Mesendoderm (in vitro differentiated cells): Measurements from ENCODE around the gene RHOJ. TPM values are rescaled to one million over a fixed set of nuclear protein-coding genes. Genes with fewer than 3 reads are reported as not detected.

ENCODE experiments used
- DNase-seq: peaks from one replicate; pipeline ENCODE4 v3.0.0; 2013
- H2AK5ac ChIP-seq: 2 replicates; pipeline ENCODE4 v1.6.1; 2013; ENCODE audit warnings: low read length, inconsistent platforms
- H2BK120ac ChIP-seq: 2 replicates; pipeline ENCODE4 v1.6.1; 2013; ENCODE audit warnings: low read depth, mild to moderate bottlenecking, low read length, moderate library complexity, mixed read lengths
- H2BK15ac ChIP-seq: replicated peaks from 2 replicates; pipeline ENCODE4 v1.6.1; 2013; ENCODE audit warnings: low read depth, mild to moderate bottlenecking, moderate library complexity
- H2BK5ac ChIP-seq: 2 replicates; pipeline ENCODE4 v1.6.1; 2013; ENCODE audit warnings: low read length, inconsistent platforms
- H3K18ac ChIP-seq: 2 replicates; pipeline ENCODE4 v1.6.1; 2013; ENCODE audit warnings: mild to moderate bottlenecking, low read length, mixed read lengths
- H3K23ac ChIP-seq: one replicate; pipeline ENCODE4 v1.6.1; 2013; ENCODE audit warnings: low read length
- H3K27ac ChIP-seq: 2 replicates; pipeline ENCODE4 v1.5.1; 2013; ENCODE audit warnings: low read depth, mild to moderate bottlenecking, inconsistent platforms, low read length, moderate library complexity
- H3K27me3 ChIP-seq: 2 replicates; pipeline ENCODE4 v1.6.1; 2013; ENCODE audit warnings: low read length, control low read depth, mild to moderate bottlenecking, inconsistent platforms; ENCODE audit not compliant: insufficient read depth, poor library complexity
- H3K36me3 ChIP-seq: 2 replicates; pipeline ENCODE4 v1.6.1; 2013; ENCODE audit warnings: low read length, inconsistent platforms; ENCODE audit not compliant: control insufficient read depth, insufficient read depth
- H3K4ac ChIP-seq: one replicate; pipeline ENCODE4 v1.6.1; 2013; ENCODE audit warnings: low read depth, mild to moderate bottlenecking, low read length, moderate library complexity
- H3K4me1 ChIP-seq: 2 replicates; pipeline ENCODE4 v1.6.1; 2013; ENCODE audit warnings: low read depth, low read length, inconsistent platforms; ENCODE audit not compliant: control insufficient read depth
- H3K4me2 ChIP-seq: 2 replicates; pipeline ENCODE4 v1.6.1; 2013; ENCODE audit warnings: low read length
- H3K4me3 ChIP-seq: 2 replicates; pipeline ENCODE4 v1.5.1; 2013; ENCODE audit warnings: mild to moderate bottlenecking, low read length
- H3K56ac ChIP-seq: one replicate; pipeline ENCODE4 v1.6.1; 2013; ENCODE audit warnings: low read length
- H3K79me1 ChIP-seq: 2 replicates; pipeline ENCODE4 v1.6.1; 2013; ENCODE audit warnings: low read length, inconsistent platforms
- H3K79me2 ChIP-seq: 2 replicates; pipeline ENCODE4 v1.6.1; 2013; ENCODE audit warnings: mild to moderate bottlenecking, low read length; ENCODE audit not compliant: control insufficient read depth, insufficient read depth
- H3K9ac ChIP-seq: 2 replicates; pipeline ENCODE4 v1.6.1; 2013; ENCODE audit warnings: low read length, inconsistent platforms
- H4K5ac ChIP-seq: one replicate; pipeline ENCODE4 v1.6.1; 2013; ENCODE audit warnings: low read length
- H4K8ac ChIP-seq: one replicate; pipeline ENCODE4 v1.6.1; 2013; ENCODE audit warnings: low read depth, mild to moderate bottlenecking, control low read depth, low read length, moderate library complexity
- WGBS: extraction: QIAGEN DNeasy Blood & Tissue Kit; methylation state at CpG from one replicate; pipeline ENCODE4 v1.1.7; 2013; ENCODE audit warnings: low lambda C conversion rate, missing lambda C conversion rate; ENCODE audit not compliant: insufficient coverage; ENCODE audit errors: extremely low coverage; 5-methylcytosine and 5-hydroxymethylcytosine counted together
- polyA plus RNA-seq, 2 experiments: library from polyadenylated mRNA; stranded (reverse); fragments of 200-250 nt; gene quantifications; one replicate each; pipeline ENCODE4 v1.2.3, GENCODE V29; 2013

The RHOJ gene
- polyA plus RNA-seq (2013, experiment 1 of 2), result 0.07 TPM
- polyA plus RNA-seq (2013, experiment 2 of 2), result 0.17 TPM

- no peak within 1 kb of the TSS for H3K4ac ChIP-seq
- H3K27me3 ChIP-seq, result no peaks in the 10 kb centered on the region
- H3K79me2 ChIP-seq, result no peaks in the 10 kb centered on the region
- no peak within 1 kb of the TSS for H2BK5ac ChIP-seq
- H3K4me1 ChIP-seq, result no peaks in the 10 kb centered on the region
- H3K27ac ChIP-seq, result peak within 1 kb of the TSS; percentile 4
- H3K4me3 ChIP-seq, result no peak within 1 kb of the TSS
- no peak within 1 kb of the TSS for H4K8ac ChIP-seq
- no peak within 1 kb of the TSS for H2BK120ac ChIP-seq
- H3K9ac ChIP-seq, result no peak within 1 kb of the TSS
- peak; percentile 57 for DNase-seq
- no peaks in the 10 kb centered on the region for H3K36me3 ChIP-seq
- no peak within 1 kb of the TSS for H3K4me2 ChIP-seq
- H3K18ac ChIP-seq, result peak within 1 kb of the TSS; percentile 57
- H3K56ac ChIP-seq, result peak within 1 kb of the TSS; percentile 49
- WGBS, result no CpG with 5 or more reads among the region's 16 CpGs
- no peak within 1 kb of the TSS for H3K23ac ChIP-seq
- H3K79me1 ChIP-seq, result no peaks in the 10 kb centered on the region
- H2BK15ac ChIP-seq, result peak within 1 kb of the TSS; percentile 9
- no peak within 1 kb of the TSS for H2AK5ac ChIP-seq
- H4K5ac ChIP-seq, result no peak within 1 kb of the TSS
These were observed at the start of gene RHOJ for GRCh38 chr14:63204407-63205043. RHOJ (plus strand) TSS chr14:63204443; CDS start chr14:63204870, 427 bp downstream.

GRCh38 chr14:63155511-63156185, 48.6 kb upstream of the RHOJ start:
- Histone ChIP-seq H2BK15ac (no peak overlapping the region), H4K8ac (no peak overlapping the region), H3K23ac (no peak overlapping the region), H3K27me3 (no peaks in the 10 kb centered on the region), H2BK5ac (no peak overlapping the region), H3K4me3 (no peak overlapping the region), H3K27ac (no peak overlapping the region), H4K5ac (no peak overlapping the region), H2BK120ac (no peak overlapping the region), H3K56ac (no peak overlapping the region), H3K36me3 (no peaks in the 10 kb centered on the region), H3K4me2 (no peak overlapping the region), H3K4ac (no peak overlapping the region), H2AK5ac (no peak overlapping the region), H3K4me1 (no peaks in the 10 kb centered on the region), H3K9ac (no peak overlapping the region), H3K79me1 (no peaks in the 10 kb centered on the region), H3K18ac (no peak overlapping the region), H3K79me2 (no peaks in the 10 kb centered on the region)
- WGBS, result no CpG with 5 or more reads among the region's 5 CpGs
- DNase-seq, result no peak

GRCh38 chr14:63157195-63157594, 47.0 kb upstream of the RHOJ start:
- WGBS, result no CpG with 5 or more reads among the region's 2 CpGs
- Histone ChIP-seq H3K4me3 (no peak overlapping the region), H3K4me2 (no peak overlapping the region), H2AK5ac (no peak overlapping the region), H3K56ac (no peak overlapping the region), H2BK5ac (no peak overlapping the region), H3K4me1 (no peaks in the 10 kb centered on the region), H3K79me1 (no peaks in the 10 kb centered on the region), H3K27ac (no peak overlapping the region), H3K27me3 (no peaks in the 10 kb centered on the region), H3K36me3 (no peaks in the 10 kb centered on the region), H3K18ac (no peak overlapping the region), H4K8ac (no peak overlapping the region), H4K5ac (no peak overlapping the region), H3K4ac (no peak overlapping the region), H2BK120ac (no peak overlapping the region), H3K79me2 (no peaks in the 10 kb centered on the region), H3K9ac (no peak overlapping the region), H3K23ac (no peak overlapping the region), H2BK15ac (no peak overlapping the region)
- DNase-seq, result no peak

GRCh38 chr14:63163306-63163705, 40.9 kb upstream of the RHOJ start:
- Histone ChIP-seq H4K5ac (no peak overlapping the region), H3K18ac (no peak overlapping the region), H3K79me2 (no peaks in the 10 kb centered on the region), H2BK15ac (no peak overlapping the region), H3K79me1 (no peaks in the 10 kb centered on the region), H2BK5ac (no peak overlapping the region), H3K27me3 (no peaks in the 10 kb centered on the region), H4K8ac (no peak overlapping the region), H3K4ac (no peak overlapping the region), H3K36me3 (no peaks in the 10 kb centered on the region), H2BK120ac (no peak overlapping the region), H3K4me3 (no peak overlapping the region), H3K27ac (no peak overlapping the region), H3K4me1 (no peaks in the 10 kb centered on the region), H2AK5ac (no peak overlapping the region), H3K9ac (no peak overlapping the region), H3K56ac (no peak overlapping the region), H3K23ac (no peak overlapping the region), H3K4me2 (no peak overlapping the region)
- no peak for DNase-seq
- no CpG with 5 or more reads among the region's 1 CpG for WGBS

- no peak overlapping the region for H2AK5ac ChIP-seq
- no peak overlapping the region for H2BK5ac ChIP-seq
- no peak overlapping the region for H3K4me3 ChIP-seq
- no peaks in the 10 kb centered on the region for H3K27me3 ChIP-seq
- H3K36me3 ChIP-seq, result no peaks in the 10 kb centered on the region
- no CpG with 5 or more reads among the region's 2 CpGs for WGBS
- no peak overlapping the region for H3K23ac ChIP-seq
- H4K5ac ChIP-seq, result no peak overlapping the region
- no peak overlapping the region for H4K8ac ChIP-seq
- H3K18ac ChIP-seq, result no peak overlapping the region
- no peak overlapping the region for H3K4ac ChIP-seq
- no peak overlapping the region for H2BK120ac ChIP-seq
- no peaks in the 10 kb centered on the region for H3K79me1 ChIP-seq
- H3K4me2 ChIP-seq, result no peak overlapping the region
- H3K4me1 ChIP-seq, result no peaks in the 10 kb centered on the region
- no peak overlapping the region for H3K27ac ChIP-seq
- H2BK15ac ChIP-seq, result no peak overlapping the region
- no peak overlapping the region for H3K56ac ChIP-seq
- no peak for DNase-seq
- H3K79me2 ChIP-seq, result no peaks in the 10 kb centered on the region
- H3K9ac ChIP-seq, result no peak overlapping the region
These were observed 40.0 kb upstream of the RHOJ start for GRCh38 chr14:63164108-63164683.
